ENCODE data around the gene SNRNP40.

DNA sequence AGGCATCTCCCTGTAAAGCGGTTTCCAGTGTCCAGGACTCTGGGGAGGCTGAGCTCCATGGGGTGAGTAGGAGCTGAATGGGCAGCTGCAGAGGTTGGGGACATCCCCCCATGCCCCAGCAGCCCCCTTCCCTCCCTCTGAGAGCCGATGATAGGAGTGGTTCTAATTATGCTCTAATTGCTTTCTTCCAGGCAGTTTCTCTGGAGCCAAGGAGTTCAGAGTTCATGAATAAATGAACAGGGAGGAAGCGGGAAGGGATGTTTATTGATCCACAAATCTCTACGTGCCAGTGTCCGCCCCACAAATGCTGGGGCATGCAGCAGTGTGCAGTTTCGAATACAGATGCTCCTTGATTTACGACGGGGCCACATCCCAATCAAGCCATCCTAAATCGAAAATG lies 72.5 kb downstream of the SNRNP40 start:
- TF ChIP-seq, protein P1, sequence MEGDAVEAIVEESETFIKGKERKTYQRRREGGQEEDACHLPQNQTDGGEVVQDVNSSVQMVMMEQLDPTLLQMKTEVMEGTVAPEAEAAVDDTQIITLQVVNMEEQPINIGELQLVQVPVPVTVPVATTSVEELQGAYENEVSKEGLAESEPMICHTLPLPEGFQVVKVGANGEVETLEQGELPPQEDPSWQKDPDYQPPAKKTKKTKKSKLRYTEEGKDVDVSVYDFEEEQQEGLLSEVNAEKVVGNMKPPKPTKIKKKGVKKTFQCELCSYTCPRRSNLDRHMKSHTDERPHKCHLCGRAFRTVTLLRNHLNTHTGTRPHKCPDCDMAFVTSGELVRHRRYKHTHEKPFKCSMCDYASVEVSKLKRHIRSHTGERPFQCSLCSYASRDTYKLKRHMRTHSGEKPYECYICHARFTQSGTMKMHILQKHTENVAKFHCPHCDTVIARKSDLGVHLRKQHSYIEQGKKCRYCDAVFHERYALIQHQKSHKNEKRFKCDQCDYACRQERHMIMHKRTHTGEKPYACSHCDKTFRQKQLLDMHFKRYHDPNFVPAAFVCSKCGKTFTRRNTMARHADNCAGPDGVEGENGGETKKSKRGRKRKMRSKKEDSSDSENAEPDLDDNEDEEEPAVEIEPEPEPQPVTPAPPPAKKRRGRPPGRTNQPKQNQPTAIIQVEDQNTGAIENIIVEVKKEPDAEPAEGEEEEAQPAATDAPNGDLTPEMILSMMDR (IDR thresholded peaks at IDR 0.05) = no peak
- TF ChIP-seq POLR2A (IDR thresholded peaks at IDR 0.05) = no peak
